Tibial nerve (tissue), 4 donors: ENCODE measurements around the gene EXOC1. TPM values are rescaled to one million over a fixed set of nuclear protein-coding genes. Genes with fewer than 3 reads are reported as not detected.

ENCODE experiments used
- DNase-seq, 2 donors: peaks; one replicate each; pipeline ENCODE4 v3.0.0-alpha.2; 2019; ENCODE audit warnings: low spot score in 2 of 2
- H3K27ac ChIP-seq, 4 donors: fragments of 200-600 bp; sonication (generic) in 3 of 4; one replicate each; pipeline ENCODE4 v1.5.1; 2017 to 2019; ENCODE audit warnings: mild to moderate bottlenecking in 1 of 4
- H3K27me3 ChIP-seq, 2 donors: fragments of 200-600 bp; sonication (generic) in 1 of 2; one replicate each; pipeline versions ENCODE4 v1.5.1 to v1.6.0; 2017 to 2019
- H3K36me3 ChIP-seq, 3 donors: fragments of 200-600 bp; sonication (generic); one replicate each; pipeline ENCODE4 v1.5.1; 2018 to 2019
- H3K4me1 ChIP-seq, 4 donors: fragments of 200-600 bp; sonication (generic) in 3 of 4; one replicate each; pipeline ENCODE4 v1.5.1; 2017 to 2019
- H3K4me3 ChIP-seq, 4 donors: fragments of 200-600 bp; sonication (generic) in 3 of 4; one replicate each; pipeline ENCODE4 v1.5.1; 2017 to 2019; ENCODE audit warnings: mild to moderate bottlenecking in 1 of 4, moderate library complexity in 1 of 4
- H3K9me3 ChIP-seq, 4 donors: fragments of 200-600 bp; sonication (generic) in 3 of 4; one replicate each; pipeline ENCODE4 v1.5.1; 2017 to 2019
- EP300 ChIP-seq, 2 donors: sonication (generic); formaldehyde crosslinking; IDR thresholded peaks; one replicate each; pipeline ENCODE4 v1.6.1; 2017; ENCODE audit warnings: antibody characterized with exemption in 2 of 2, mild to moderate bottlenecking in 1 of 2
- POLR2A ChIP-seq, 2 donors: fragments of 450-650 bp; IDR thresholded peaks; one replicate each; pipeline ENCODE4 v1.6.1; 2017; ENCODE audit warnings: antibody characterized with exemption in 2 of 2, mild to moderate bottlenecking in 2 of 2, moderate library complexity in 2 of 2
- WGBS, 2 donors: methylation state at CpG; one replicate each; pipeline ENCODE4 v1.1.5; 2018; 5-methylcytosine and 5-hydroxymethylcytosine counted together
- total RNA-seq, 4 donors: library from RNA; depleted of rRNA; stranded (reverse); fragments of >200 nt; gene quantifications; one replicate each; pipeline ENCODE4 v1.1.0, GENCODE V29; 2016
- TF ChIP-seq, protein P1 (sequence below), 5 experiments: fragments of 200-600 bp in 3 of 5; fragments of 450-650 bp in 2 of 5; sonication (generic) in 3 of 5; IDR thresholded peaks; one replicate each; pipeline ENCODE4 v1.5.1; 2016 to 2019; ENCODE audit warnings: antibody characterized with exemption in 5 of 5, mild to moderate bottlenecking in 3 of 5, moderate library complexity in 2 of 5

The EXOC1 gene
- total RNA-seq, 4 donors from 2014 or later: 32.9 to 49.4 (median 41.4) TPM

DNA sequence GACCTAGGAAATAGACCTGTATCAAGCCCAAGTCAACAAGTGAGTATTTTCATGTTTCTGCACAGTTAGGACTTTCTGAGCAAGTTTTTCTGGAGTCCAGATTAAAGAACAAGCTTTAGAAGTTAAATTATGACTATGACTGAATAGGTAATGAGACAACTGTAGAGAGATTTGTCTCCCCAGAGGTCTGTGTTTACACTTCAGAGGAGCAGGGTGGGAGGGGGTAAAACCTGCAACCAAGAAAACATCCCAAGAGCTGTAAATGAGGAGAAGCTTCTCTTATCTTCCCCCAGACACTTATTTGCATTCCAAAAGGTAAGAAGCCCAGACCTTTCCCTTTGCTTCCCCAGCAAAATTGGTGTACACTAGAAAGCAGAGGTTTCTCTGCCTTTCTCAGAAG, 73.2 kb downstream of the EXOC1 start:
- H3K9me3 ChIP-seq: no peaks in the 10 kb centered on the region
- no peak overlapping the region for H3K4me3 ChIP-seq
- no peaks in the 10 kb centered on the region for H3K27me3 ChIP-seq
- H3K4me1 ChIP-seq: no peaks in the 10 kb centered on the region
- no peak overlapping the region for H3K27ac ChIP-seq
- no peak for DNase-seq
- no peaks in the 10 kb centered on the region for H3K36me3 ChIP-seq
- TF ChIP-seq POLR2A (IDR thresholded peaks at IDR 0.05): no peak
- TF ChIP-seq, protein P1, sequence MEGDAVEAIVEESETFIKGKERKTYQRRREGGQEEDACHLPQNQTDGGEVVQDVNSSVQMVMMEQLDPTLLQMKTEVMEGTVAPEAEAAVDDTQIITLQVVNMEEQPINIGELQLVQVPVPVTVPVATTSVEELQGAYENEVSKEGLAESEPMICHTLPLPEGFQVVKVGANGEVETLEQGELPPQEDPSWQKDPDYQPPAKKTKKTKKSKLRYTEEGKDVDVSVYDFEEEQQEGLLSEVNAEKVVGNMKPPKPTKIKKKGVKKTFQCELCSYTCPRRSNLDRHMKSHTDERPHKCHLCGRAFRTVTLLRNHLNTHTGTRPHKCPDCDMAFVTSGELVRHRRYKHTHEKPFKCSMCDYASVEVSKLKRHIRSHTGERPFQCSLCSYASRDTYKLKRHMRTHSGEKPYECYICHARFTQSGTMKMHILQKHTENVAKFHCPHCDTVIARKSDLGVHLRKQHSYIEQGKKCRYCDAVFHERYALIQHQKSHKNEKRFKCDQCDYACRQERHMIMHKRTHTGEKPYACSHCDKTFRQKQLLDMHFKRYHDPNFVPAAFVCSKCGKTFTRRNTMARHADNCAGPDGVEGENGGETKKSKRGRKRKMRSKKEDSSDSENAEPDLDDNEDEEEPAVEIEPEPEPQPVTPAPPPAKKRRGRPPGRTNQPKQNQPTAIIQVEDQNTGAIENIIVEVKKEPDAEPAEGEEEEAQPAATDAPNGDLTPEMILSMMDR (IDR thresholded peaks at IDR 0.05): no peak
- TF ChIP-seq EP300 (IDR thresholded peaks at IDR 0.05): no peak

- H3K36me3 ChIP-seq: no peaks in the 10 kb centered on the region
- WGBS, 2 donors: 93 to 94% methylated on average over 2 of the region's 2 CpGs
- no peak for TF ChIP-seq POLR2A (IDR thresholded peaks at IDR 0.05)
- TF ChIP-seq, protein P1 (IDR thresholded peaks at IDR 0.05): no peak
- no peak for TF ChIP-seq EP300 (IDR thresholded peaks at IDR 0.05)
- DNase-seq: no peak
- no peaks in the 10 kb centered on the region for H3K27me3 ChIP-seq
- H3K27ac ChIP-seq: no peak overlapping the region
- H3K4me1 ChIP-seq: no peaks in the 10 kb centered on the region
- H3K9me3 ChIP-seq: no peaks in the 10 kb centered on the region
- H3K4me3 ChIP-seq: no peak overlapping the region
Observed at GRCh38 chr4:55927803-55928437, 74.5 kb downstream of the EXOC1 start.

GRCh38 chr4:55928846-55929245, 75.4 kb downstream of the EXOC1 start:
- H3K27me3 ChIP-seq: no peaks in the 10 kb centered on the region
- 61 to 63% methylated on average over 1 of the region's 1 CpG for WGBS, 2 donors
- H3K9me3 ChIP-seq: no peaks in the 10 kb centered on the region
- H3K4me1 ChIP-seq: no peaks in the 10 kb centered on the region
- H3K27ac ChIP-seq: no peak overlapping the region
- no peak for TF ChIP-seq EP300 (IDR thresholded peaks at IDR 0.05)
- TF ChIP-seq, protein P1 (IDR thresholded peaks at IDR 0.05): no peak
- no peak for TF ChIP-seq POLR2A (IDR thresholded peaks at IDR 0.05)
- DNase-seq: no peak
- H3K4me3 ChIP-seq: no peak overlapping the region
- H3K36me3 ChIP-seq: no peaks in the 10 kb centered on the region

- Histone ChIP-seq H3K4me1 (no peaks in the 10 kb centered on the region), H3K36me3 (no peaks in the 10 kb centered on the region), H3K27ac (no peak overlapping the region), H3K9me3 (peaks cover 0 to 1% (median 0%) of the 10 kb centered on the region in 4 donors), H3K27me3 (no peaks in the 10 kb centered on the region), H3K4me3 (no peak overlapping the region)
- TF ChIP-seq, protein P1 (IDR thresholded peaks at IDR 0.05): no peak
- TF ChIP-seq EP300 (IDR thresholded peaks at IDR 0.05) (no peak), POLR2A (IDR thresholded peaks at IDR 0.05) (no peak)
- DNase-seq: no peak
- WGBS, 2 donors: 53 to 55% methylated on average over 2 of the region's 2 CpGs
Observed at GRCh38 chr4:55931043-55931442, 77.6 kb downstream of the EXOC1 start.

GRCh38 chr4:55931833-55932232, 78.4 kb downstream of the EXOC1 start:
- 75 to 79% methylated on average over 3 of the region's 3 CpGs for WGBS, 2 donors
- TF ChIP-seq, protein P1 (IDR thresholded peaks at IDR 0.05): no peak
- TF ChIP-seq POLR2A (IDR thresholded peaks at IDR 0.05) (no peak), EP300 (IDR thresholded peaks at IDR 0.05) (no peak)
- Histone ChIP-seq H3K4me3 (no peak overlapping the region), H3K27me3 (no peaks in the 10 kb centered on the region), H3K9me3 (peaks cover 0 to 7% (median 0%) of the 10 kb centered on the region in 4 donors), H3K4me1 (no peaks in the 10 kb centered on the region), H3K27ac (no peak overlapping the region), H3K36me3 (no peaks in the 10 kb centered on the region)
- DNase-seq: no peak
